DOHH2 (cell line): ENCODE measurements around the gene PTPRCAP.

ENCODE experiments used
- CTCF ChIP-seq: fragments of 200-600 bp; sonication (generic); IDR thresholded peaks from one replicate; pipeline ENCODE4 v1.5.1; 2014; ENCODE audit warnings: antibody characterized with exemption, mild to moderate bottlenecking, low read depth, low read length; ENCODE audit not compliant: poor library complexity, severe bottlenecking
- EZH2phosphoT487 ChIP-seq: fragments of 200-600 bp; sonication (generic); IDR thresholded peaks from 2 replicates; pipeline ENCODE4 v1.6.1; 2017; ENCODE audit warnings: borderline replicate concordance, mild to moderate bottlenecking, antibody characterized with exemption, low read length, moderate library complexity, mixed read lengths

- no peak for TF ChIP-seq CTCF
- TF ChIP-seq EZH2phosphoT487: no peak
Observed at GRCh38 chr11:67465189-67465510, 27.7 kb upstream of the PTPRCAP start.
